ENCODE data around the gene RADIL.

RADIL gene

DNA sequence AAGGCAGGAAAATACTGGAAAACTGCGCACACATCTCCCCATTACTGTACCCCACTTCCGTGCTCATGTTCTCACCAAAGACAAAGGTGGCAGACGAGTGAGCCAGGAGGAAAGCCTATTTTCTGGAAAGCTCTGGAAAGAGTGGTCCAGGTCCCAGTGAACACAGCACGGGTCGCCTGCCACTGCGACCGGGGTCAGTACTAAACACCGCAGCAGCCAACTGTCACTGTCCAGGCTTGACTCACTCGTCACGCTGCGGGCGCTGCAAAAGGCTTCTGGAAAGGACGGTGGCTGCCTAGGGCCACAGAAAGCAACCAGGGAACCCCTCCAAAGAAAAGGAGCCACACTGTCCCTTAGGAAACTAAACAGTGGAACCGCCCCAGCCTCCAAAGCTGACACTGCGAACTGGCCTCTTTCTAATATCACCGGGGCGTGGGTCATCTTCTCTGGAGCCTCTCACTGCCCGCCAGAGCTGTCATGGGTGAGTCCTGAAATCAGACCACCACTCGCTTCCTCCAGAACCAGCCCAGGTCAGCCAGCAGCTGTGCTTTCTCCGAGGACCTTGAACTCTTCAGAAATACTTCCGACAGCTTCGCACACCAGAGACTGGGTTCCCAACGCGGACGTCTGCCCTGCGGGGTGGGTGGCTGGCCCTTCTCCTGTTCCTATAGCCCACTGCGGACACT, 4.0 kb downstream of the RADIL start:
- Histone ChIP-seq H3K4me3 (ENCODE audit: low read depth, low read length) (no peak overlapping the region), H3K27me3 (replicated peaks) (no peaks in the 10 kb centered on the region), H3K27ac (no peak overlapping the region), H3K36me3 (replicated peaks) (no peaks in the 10 kb centered on the region)
- in situ Hi-C loops (cut with HindIII; ENCODE audit: low pct_ligation_motif_present, low sequenced_read_pairs) = no loop called here
- TF ChIP-seq CTCF (IDR thresholded peaks at IDR 0.05; ENCODE audit: low read depth, low read length, missing control alignments) = no peak
- no peak for DNase-seq

DNA sequence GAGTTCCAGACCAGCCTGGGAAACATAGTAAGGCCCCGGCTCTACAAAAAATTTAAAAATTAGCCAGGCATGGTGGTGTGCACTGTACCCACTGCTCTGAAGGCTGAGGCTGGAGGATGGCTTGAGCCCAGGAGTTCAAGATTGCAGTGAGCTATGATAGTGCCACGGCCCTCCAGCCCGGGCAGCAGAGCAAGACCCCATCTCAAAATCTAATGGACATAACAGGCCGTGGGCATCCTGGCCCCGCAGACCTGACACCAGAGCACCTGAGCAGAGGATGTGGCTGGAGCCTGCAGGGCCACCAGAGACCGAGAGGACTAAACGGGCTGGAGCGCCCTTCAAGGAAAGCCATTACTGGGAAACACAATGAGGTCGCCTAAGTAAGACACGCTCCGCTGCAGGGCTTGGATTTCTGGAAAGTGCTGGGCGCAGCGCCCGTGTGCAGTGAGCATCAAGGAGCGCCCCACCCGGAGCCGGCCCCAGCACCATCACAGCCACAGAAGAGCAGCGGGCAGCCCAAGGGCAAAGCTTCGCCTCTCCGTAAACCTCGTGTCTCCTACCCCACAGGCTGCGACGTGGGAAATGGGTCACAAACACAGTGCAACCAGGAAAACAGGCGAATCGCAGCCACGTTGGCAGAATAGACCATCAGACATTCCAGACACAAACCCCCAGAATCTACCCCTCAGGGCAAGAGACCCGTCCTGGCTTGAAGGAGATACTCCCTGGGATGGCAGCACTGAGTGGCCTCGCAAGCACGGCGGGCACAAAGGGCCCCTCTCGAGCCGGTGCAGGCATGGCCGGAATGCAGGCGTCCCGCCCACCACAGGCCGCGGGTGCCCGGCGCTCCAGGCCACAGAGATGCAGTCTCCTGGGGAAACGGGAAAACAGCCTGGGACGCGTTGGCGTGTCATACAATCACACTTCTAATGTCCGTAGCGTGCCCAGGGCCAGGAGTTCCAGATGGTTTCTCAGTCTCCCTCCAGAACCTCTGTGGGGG, 4.9 kb downstream of the RADIL start:
- peak; percentile 43 for DNase-seq
- no peaks in the 10 kb centered on the region for H3K36me3 ChIP-seq (replicated peaks)
- in situ Hi-C loops (cut with HindIII; ENCODE audit: low pct_ligation_motif_present, low sequenced_read_pairs) = no loop called here
- no peak overlapping the region for H3K4me3 ChIP-seq (ENCODE audit: low read depth, low read length)
- H3K27me3 ChIP-seq (replicated peaks) = no peaks in the 10 kb centered on the region
- no peak overlapping the region for H3K27ac ChIP-seq
- no peak for TF ChIP-seq CTCF (IDR thresholded peaks at IDR 0.05; ENCODE audit: low read depth, low read length, missing control alignments)

DNA sequence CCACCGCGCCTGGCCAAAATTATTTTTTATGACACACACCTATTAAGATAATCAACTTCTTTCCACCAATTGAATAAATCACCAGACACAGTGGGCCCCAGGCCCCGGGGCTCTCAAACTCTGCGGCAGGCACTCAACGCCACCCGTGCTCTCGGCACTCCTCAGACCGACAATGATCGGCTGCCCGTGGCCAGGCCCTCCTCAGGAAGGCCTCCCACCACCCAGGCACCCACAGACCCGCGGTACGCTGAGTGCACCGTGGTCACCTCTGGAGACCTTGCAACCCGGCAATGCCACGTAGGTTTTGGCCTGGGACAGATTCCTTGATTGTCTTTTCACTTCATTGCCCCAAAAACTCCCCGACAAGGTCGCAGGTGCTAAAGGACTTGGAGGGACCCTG, 6.9 kb downstream of the RADIL start:
- TF ChIP-seq CTCF (IDR thresholded peaks at IDR 0.05; ENCODE audit: low read depth, low read length, missing control alignments) = no peak
- H3K4me3 ChIP-seq (ENCODE audit: low read depth, low read length) = no peak overlapping the region
- no peak for DNase-seq
- H3K27ac ChIP-seq = no peak overlapping the region
- H3K36me3 ChIP-seq (replicated peaks) = no peaks in the 10 kb centered on the region
- no peaks in the 10 kb centered on the region for H3K27me3 ChIP-seq (replicated peaks)
- in situ Hi-C loops (cut with HindIII; ENCODE audit: low pct_ligation_motif_present, low sequenced_read_pairs) = no loop called here

- Histone ChIP-seq H3K27me3 (replicated peaks) (no peaks in the 10 kb centered on the region), H3K36me3 (replicated peaks) (no peaks in the 10 kb centered on the region), H3K27ac (no peak overlapping the region), H3K4me3 (ENCODE audit: low read depth, low read length) (no peak overlapping the region)
- in situ Hi-C loops (cut with HindIII; ENCODE audit: low pct_ligation_motif_present, low sequenced_read_pairs) = no loop called here
- no peak for DNase-seq
- no peak for TF ChIP-seq CTCF (IDR thresholded peaks at IDR 0.05; ENCODE audit: low read depth, low read length, missing control alignments)
Measured at GRCh38 chr7:4875391-4875790, 8.1 kb downstream of the RADIL start.

DNA sequence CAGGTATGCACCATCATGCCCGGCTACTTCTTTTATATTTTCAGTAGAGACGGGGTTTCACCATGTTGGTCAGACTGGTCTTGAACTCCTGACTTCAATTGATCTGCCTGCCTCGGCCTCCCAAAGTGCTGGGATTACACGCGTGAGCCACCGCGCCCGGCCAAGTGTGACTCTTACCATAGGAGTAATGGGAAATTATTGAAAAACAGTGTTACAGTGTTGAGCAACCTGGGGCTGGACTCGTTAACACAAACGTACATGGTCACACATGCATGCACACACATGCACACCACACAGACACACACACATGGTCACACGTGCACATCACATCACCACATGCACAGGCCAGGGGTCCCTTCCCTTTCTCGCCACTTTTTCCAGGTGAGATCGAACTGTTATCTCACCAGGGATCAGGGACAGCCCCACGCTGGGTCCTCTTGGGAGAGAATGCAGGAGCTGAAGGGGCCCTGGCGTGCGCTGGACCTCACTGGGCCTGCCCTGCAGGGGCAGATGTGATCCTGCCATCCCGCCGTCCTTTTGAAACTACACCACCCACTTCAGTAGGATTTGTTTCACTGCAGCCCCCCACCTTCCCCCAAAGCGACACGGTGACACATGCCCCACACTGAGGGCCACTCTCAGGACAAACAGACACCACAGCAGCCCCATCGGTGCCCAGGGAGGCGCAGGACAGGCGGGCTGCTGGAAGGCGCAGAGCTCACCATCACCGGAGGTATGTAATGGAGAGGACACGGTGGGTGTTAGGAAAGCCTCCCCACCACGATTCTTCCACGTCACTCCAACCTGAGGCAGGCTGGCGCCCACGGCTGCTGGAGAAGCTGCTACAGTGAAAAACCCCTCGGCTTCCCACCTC, 10.2 kb downstream of the RADIL start:
- in situ Hi-C loops (cut with HindIII; ENCODE audit: low pct_ligation_motif_present, low sequenced_read_pairs) = no loop called here
- Histone ChIP-seq H3K4me3 (ENCODE audit: low read depth, low read length) (no peak overlapping the region), H3K36me3 (replicated peaks) (no peaks in the 10 kb centered on the region), H3K27me3 (replicated peaks) (no peaks in the 10 kb centered on the region), H3K27ac (no peak overlapping the region)
- no peak for DNase-seq
- TF ChIP-seq CTCF (IDR thresholded peaks at IDR 0.05; ENCODE audit: low read depth, low read length, missing control alignments) = no peak

Measured in brain microvascular endothelial cell (primary cell).